Kidney (tissue), 14 donors: ENCODE data around the gene C11orf21. TPM values are rescaled to one million over a fixed set of nuclear protein-coding genes. Genes with fewer than 3 reads are reported as not detected.

ENCODE experiments used
- DNase-seq, 5 donors: peaks; one replicate each; pipeline ENCODE4 v3.0.0-alpha.2; 2013 to 2020
- FAIRE-seq: peaks from 2 replicates; lab custom pipeline; 2012; peaks lifted over from hg19 to GRCh38; lab: Jason Lieb, UNC
- H3K27ac ChIP-seq, 2 donors: one replicate each; pipeline ENCODE4 v1.7.0; 2013; ENCODE audit warnings: low read depth in 2 of 2, low read length in 2 of 2, inconsistent platforms in 1 of 2
- H3K27me3 ChIP-seq: one replicate; pipeline ENCODE4 v1.7.1; 2013; ENCODE audit warnings: low read length, inconsistent platforms; ENCODE audit not compliant: control insufficient read depth, insufficient read depth
- H3K36me3 ChIP-seq, 3 donors: one replicate each; pipeline versions ENCODE4 v1.7.0 to v1.7.1; 2013; ENCODE audit warnings: low read length in 3 of 3, control low read depth in 1 of 3, inconsistent platforms in 1 of 3; ENCODE audit not compliant: insufficient read depth in 3 of 3, control insufficient read depth in 2 of 3
- H3K4me1 ChIP-seq, 3 donors: one replicate each; pipeline versions ENCODE4 v1.7.0 to v1.7.1; 2013; ENCODE audit warnings: low read length in 3 of 3, inconsistent platforms in 1 of 3, low read depth in 1 of 3; ENCODE audit not compliant: control insufficient read depth in 2 of 3, insufficient read depth in 2 of 3
- H3K4me3 ChIP-seq, 3 donors: one replicate each; pipeline versions ENCODE4 v1.7.0 to v1.8.1; 2013; ENCODE audit warnings: low read length in 3 of 3, control low read depth in 1 of 3, inconsistent platforms in 1 of 3
- H3K9ac ChIP-seq, 3 donors: one replicate each; pipeline versions ENCODE4 v1.7.0 to v1.7.1; 2013; ENCODE audit warnings: low read length in 3 of 3, control low read depth in 1 of 3, inconsistent platforms in 1 of 3
- H3K9me3 ChIP-seq, 3 donors: one replicate each; pipeline versions ENCODE4 v1.7.0 to v1.7.1; 2013; ENCODE audit warnings: low read length in 3 of 3, control low read depth in 1 of 3, inconsistent platforms in 1 of 3; ENCODE audit not compliant: control insufficient read depth in 2 of 3, insufficient read depth in 1 of 3
- CTCF ChIP-seq: IDR thresholded peaks from 3 replicates; pipeline ENCODE4 v1.5.1; 2012; ENCODE audit warnings: mild to moderate bottlenecking, moderate library complexity, borderline replicate concordance; ENCODE audit not compliant: insufficient read depth; ENCODE audit errors: extremely low read depth
- intact Hi-C: fragments of 100-400 bp; cut with DNase I; formaldehyde crosslinking; loops from one replicate; pipeline ENCODE4 v1.11.1; 2022
- polyA plus RNA-seq: library from polyadenylated mRNA; stranded (reverse); fragments of 350-450 nt; fragmentation: Illumina TruSeq; extraction: RNeasy Lipid Tissue Mini Kit (QIAGEN cat#74804); gene quantifications from one replicate; pipeline ENCODE4 v1.2.3, GENCODE V29; 2014; ENCODE audit warnings: low read depth, low replicate concordance; ENCODE audit not compliant: insufficient read depth
- total RNA-seq: library from RNA; stranded (reverse); fragmentation: NEBNext Ultra II Directional; extraction: Animal tissue kit (Norgen Biotek cat#: 25700); gene quantifications from one replicate; pipeline ENCODE4 v1.2.1, GENCODE V29; 2021
- donor health status: control.
- donor health status: control.
- donor health status: control.
- donor health status: control.
- donor health status: control.
- donor health status: DM: yes; HTN: yes; CAD: no.
- donor health status: Normal renal cell carcinoma (clear cell type).

C11orf21 gene
- total and polyA plus RNA-seq, 2 donors from 2014 or later, result 0.17 to 4.9 TPM

DNA sequence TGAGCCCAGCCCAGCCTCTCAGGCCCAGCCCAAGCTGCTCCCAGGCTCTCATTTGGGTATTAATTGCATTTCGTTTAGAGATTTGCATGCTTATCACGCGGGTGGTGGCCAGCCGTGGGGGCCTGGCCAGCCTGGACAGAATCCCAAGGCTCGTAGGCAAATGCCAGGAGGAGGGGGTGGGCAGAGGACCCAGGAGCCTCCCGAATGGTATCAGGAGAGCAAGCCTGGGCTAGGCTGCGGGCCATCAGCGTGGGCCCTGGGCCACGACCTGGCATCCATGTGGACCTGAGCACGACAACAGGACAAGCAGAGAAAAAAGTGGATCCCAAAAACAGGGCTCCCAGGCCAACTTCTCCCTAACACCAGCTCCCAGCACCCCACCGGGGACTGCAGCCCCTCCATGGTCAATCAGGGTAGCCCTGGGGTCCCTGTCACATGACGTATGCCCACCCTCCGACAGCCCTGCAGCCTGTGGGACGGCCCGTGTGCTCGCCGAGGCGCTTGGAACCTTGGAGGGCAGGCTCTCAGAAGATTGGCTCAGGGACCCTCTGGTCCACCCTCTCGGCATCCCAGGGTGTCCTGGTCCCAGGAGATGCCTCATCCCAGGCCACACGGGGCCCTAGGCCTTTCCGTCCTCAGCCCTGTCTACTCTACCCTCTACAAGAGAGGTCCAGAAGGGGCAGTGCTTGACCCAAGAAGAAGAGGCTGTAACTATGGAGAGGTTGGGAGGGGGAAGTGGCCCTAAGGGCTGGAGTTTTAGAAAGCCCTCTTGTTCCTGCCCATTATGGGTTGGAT is 40.1 kb downstream of the C11orf21 start:
- Histone ChIP-seq H3K36me3 (no peaks in the 10 kb centered on the region), H3K27ac (no peak overlapping the region), H3K9me3 (no peaks in the 10 kb centered on the region), H3K27me3 (no peaks in the 10 kb centered on the region), H3K4me1 (peaks cover 0 to 4% (median 2%) of the 10 kb centered on the region in 3 donors), H3K9ac (no peak overlapping the region), H3K4me3 (no peak overlapping the region)
- TF ChIP-seq CTCF, result no peak
- DNase-seq, result no peak
- FAIRE-seq, result no peak
- intact Hi-C loops, result no loop called here

- H3K27ac ChIP-seq, result no peak overlapping the region
- peaks cover 0 to 7% (median 5%) of the 10 kb centered on the region in 3 donors for H3K4me1 ChIP-seq
- no peak for TF ChIP-seq CTCF
- no peak overlapping the region for H3K9ac ChIP-seq
- DNase-seq (peak in 1 of 5 donors; percentile 66), FAIRE-seq (no peak)
- H3K36me3 ChIP-seq, result no peaks in the 10 kb centered on the region
- H3K9me3 ChIP-seq, result no peaks in the 10 kb centered on the region
- intact Hi-C loops, result no loop called here
- no peaks in the 10 kb centered on the region for H3K27me3 ChIP-seq
- no peak overlapping the region for H3K4me3 ChIP-seq
These were observed 41.0 kb downstream of the C11orf21 start for GRCh38 chr11:2260491-2261364.

DNA sequence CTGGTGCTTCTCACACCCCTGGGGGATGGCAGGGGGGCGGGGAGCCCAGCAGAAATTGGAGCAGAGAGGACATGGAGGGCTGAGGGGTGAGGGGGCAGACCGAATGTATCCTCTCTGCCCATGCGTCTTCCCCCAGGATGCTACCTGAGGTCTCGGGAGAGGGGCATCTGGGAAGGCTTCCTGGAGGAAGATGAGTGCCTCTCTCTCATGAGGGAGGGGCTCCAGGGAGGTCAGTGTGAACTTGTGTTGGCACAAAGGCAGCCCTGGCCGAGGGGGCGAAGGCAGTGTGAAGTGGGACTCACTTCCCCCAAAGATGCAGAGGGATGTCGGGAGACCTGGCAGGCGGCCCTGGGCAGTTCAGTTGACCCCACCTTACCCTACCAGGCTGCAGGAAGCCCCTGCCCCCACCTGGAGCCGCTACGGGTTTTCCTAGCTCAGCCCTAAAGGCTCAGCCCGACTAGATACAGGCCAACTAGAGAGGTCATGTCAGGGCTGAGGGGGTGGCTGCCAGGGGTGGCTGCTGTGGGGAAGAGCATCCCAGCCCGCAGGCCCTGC is 41.7 kb downstream of the C11orf21 start:
- Histone ChIP-seq H3K4me1 (peaks cover 0 to 7% (median 5%) of the 10 kb centered on the region in 3 donors), H3K9me3 (no peaks in the 10 kb centered on the region), H3K27me3 (no peaks in the 10 kb centered on the region), H3K4me3 (no peak overlapping the region), H3K9ac (no peak overlapping the region), H3K36me3 (no peaks in the 10 kb centered on the region), H3K27ac (no peak overlapping the region)
- DNase-seq, result no peak
- FAIRE-seq, result no peak
- intact Hi-C loops, result no loop called here
- no peak for TF ChIP-seq CTCF
